ENCODE measurements around the gene FANCC.

The FANCC gene

GRCh38 chr9:95133325-95133705 is 184.2 kb downstream of the FANCC start:
- TF ChIP-seq, protein P1, sequence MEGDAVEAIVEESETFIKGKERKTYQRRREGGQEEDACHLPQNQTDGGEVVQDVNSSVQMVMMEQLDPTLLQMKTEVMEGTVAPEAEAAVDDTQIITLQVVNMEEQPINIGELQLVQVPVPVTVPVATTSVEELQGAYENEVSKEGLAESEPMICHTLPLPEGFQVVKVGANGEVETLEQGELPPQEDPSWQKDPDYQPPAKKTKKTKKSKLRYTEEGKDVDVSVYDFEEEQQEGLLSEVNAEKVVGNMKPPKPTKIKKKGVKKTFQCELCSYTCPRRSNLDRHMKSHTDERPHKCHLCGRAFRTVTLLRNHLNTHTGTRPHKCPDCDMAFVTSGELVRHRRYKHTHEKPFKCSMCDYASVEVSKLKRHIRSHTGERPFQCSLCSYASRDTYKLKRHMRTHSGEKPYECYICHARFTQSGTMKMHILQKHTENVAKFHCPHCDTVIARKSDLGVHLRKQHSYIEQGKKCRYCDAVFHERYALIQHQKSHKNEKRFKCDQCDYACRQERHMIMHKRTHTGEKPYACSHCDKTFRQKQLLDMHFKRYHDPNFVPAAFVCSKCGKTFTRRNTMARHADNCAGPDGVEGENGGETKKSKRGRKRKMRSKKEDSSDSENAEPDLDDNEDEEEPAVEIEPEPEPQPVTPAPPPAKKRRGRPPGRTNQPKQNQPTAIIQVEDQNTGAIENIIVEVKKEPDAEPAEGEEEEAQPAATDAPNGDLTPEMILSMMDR (IDR thresholded peaks at IDR 0.05; ENCODE audit: low read depth, low read length): no peak
- H3K4me3 ChIP-seq (ENCODE audit: low read depth, low read length): no peak overlapping the region

DNA sequence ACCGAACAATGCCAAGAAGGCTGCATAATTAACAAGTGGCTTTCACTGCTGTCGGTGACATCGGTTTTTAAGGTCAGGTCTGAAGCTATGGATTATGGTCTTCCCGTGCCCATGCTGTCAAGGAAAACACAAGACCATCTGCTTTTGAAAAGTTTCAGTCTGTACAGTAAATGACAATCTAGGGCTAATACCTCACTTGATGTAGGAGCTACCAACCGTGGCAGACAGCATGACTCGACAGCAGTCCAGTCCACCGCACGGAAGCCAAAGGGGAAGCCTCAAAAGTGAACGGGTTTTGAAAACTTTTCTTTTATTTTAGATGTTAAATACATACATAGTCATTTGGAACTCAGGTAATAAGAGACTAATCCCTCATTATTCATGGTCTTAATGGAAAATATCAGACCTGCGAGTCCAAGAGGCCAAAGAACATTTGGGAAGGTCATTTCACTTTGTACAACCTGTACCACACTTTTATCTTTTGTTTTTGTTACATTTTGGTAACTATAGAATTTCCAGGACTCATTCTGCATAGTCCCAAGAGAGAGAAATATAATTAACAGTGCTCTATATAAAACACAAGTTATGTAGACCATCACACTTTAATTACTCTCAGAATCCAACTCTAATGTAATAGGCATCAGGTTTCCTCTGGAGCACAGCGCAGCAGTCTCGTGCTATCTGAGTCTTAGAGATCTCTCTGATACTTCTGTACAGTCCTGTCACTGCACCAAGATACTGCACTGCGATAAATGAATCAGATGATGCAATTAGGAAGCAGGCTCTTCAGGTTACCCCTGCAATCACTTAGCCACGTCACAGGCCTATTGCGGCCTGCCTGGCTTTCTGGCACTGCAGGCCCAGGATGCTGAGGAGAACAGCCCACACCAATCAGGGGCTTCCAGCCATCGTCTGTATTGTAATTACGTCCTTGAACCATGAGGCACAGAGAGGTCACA is 184.9 kb downstream of the FANCC start:
- no peak overlapping the region for H3K4me3 ChIP-seq (ENCODE audit: low read depth, low read length)
- TF ChIP-seq, protein P1 (IDR thresholded peaks at IDR 0.05; ENCODE audit: low read depth, low read length): no peak

DNA sequence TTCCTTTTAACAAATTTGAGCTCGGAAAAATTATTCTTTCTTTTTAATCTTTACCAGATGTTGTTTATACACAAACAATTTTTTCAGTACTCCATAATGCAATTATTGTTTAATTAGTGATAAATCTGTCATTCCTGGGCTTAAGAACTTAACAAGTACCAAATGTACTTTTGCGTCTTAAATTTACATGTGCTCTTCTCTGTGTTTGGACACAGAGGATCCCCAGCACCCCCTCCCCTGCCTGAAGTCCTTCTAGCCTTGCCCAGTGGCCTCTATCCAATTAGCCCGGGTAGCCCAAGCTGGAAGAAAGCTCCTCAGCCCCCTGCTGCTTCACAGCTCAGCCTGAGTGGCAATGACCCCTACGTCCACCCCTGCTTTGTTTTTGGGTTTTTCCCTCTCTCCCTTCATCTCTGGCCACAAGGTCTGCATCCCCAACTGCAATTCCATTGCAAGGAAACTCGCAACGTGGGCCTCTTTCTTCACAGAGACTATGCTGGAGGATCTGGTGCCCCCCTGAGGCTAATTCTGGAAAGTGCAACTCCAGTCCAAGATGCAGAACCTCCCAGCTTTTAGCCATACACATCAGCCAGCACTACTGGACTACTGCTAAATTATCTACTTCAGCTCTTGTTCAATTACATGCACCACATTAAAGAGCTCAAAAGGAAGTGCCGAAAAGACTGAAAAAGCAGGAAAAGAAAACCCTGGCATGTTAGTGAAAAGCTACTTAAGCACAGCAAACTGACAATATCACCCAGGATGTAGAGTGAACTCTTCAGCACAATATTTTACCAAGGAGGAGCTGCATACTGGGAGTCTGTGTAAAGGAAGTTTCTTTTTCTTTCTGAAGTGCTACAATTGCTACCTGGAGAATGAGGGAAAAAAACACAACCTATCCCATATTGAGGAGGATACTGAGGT is 186.2 kb downstream of the FANCC start:
- TF ChIP-seq, protein P1 (IDR thresholded peaks at IDR 0.05; ENCODE audit: low read depth, low read length): peak; percentile 91
- no peak overlapping the region for H3K4me3 ChIP-seq (ENCODE audit: low read depth, low read length)

- H3K4me3 ChIP-seq (ENCODE audit: low read depth, low read length): no peak overlapping the region
- TF ChIP-seq, protein P1 (IDR thresholded peaks at IDR 0.05; ENCODE audit: low read depth, low read length): no peak
Measured at GRCh38 chr9:95130484-95130883, 187.0 kb downstream of the FANCC start.

GRCh38 chr9:95129476-95130291 is 187.8 kb downstream of the FANCC start:
- no peak overlapping the region for H3K4me3 ChIP-seq (ENCODE audit: low read depth, low read length)
- TF ChIP-seq, protein P1 (IDR thresholded peaks at IDR 0.05; ENCODE audit: low read depth, low read length): no peak

- no peak overlapping the region for H3K4me3 ChIP-seq (ENCODE audit: low read depth, low read length)
- TF ChIP-seq, protein P1 (IDR thresholded peaks at IDR 0.05; ENCODE audit: low read depth, low read length): no peak
Measured at GRCh38 chr9:95128177-95128524, 189.4 kb downstream of the FANCC start.

Measured in WI38 (cell line).